ENCODE measurements around the gene FHAD1.

Gene FHAD1

GRCh38 chr1:15445390-15446122 lies 198.5 kb downstream of the FHAD1 start:
- in situ Hi-C loops (cut with HindIII; ENCODE audit: low sequenced_read_pairs): loop anchor here (10.0 kb wide), 1 partner anchor 51 kb away; no protein-coding TSS in a partner anchor

GRCh38 chr1:15446212-15446611 lies 199.2 kb downstream of the FHAD1 start:
- in situ Hi-C loops (cut with HindIII; ENCODE audit: low sequenced_read_pairs): loop anchor here (10.0 kb wide), 1 partner anchor 51 kb away; no protein-coding TSS in a partner anchor
